Hematopoietic multipotent progenitor cell treated with erythropoietin and hydrocortisone succinate and interleukin-3 and kit ligand, for 17 days (in vitro differentiated cells): Measurements from ENCODE around the gene ACADVL.
"Not testable (repeated sequence)": the region's sequence is repeated elsewhere in the genome, so short reads cannot be mapped to it uniquely, and the experiment has no call there.

Source experiments
- DNase-seq: peaks from one replicate; pipeline ENCODE4 v3.0.0-alpha.2; 2015; ENCODE audit warnings: low spot score

The ACADVL gene

GRCh38 chr17:7219812-7220592 lies at the start of gene ACADVL, which contains the start of gene DLG4:
Gene ACADVL, plus strand, starts transcription at chr17:7219938. Its CDS starts 47 bp downstream, at chr17:7219985.
Gene DLG4, minus strand, starts transcription at chr17:7219836.
- peak; percentile 85 for DNase-seq

- not testable (repeated sequence) for DNase-seq
These were observed 47.1 kb upstream of the ACADVL start for GRCh38 chr17:7172522-7173191.

GRCh38 chr17:7173687-7174602 lies 45.8 kb upstream of the ACADVL start:
- DNase-seq = no peak

GRCh38 chr17:7174603-7175326 lies 45.0 kb upstream of the ACADVL start:
- no peak for DNase-seq

GRCh38 chr17:7175330-7175733 lies 44.4 kb upstream of the ACADVL start:
- DNase-seq = no peak

- DNase-seq = no peak
These were observed 43.5 kb upstream of the ACADVL start for GRCh38 chr17:7176107-7176840.

GRCh38 chr17:7176841-7177190 lies 42.9 kb upstream of the ACADVL start:
- no peak for DNase-seq

GRCh38 chr17:7177191-7177953 lies 42.4 kb upstream of the ACADVL start:
- DNase-seq = peak; percentile 13

GRCh38 chr17:7177954-7178477 lies 41.7 kb upstream of the ACADVL start:
- no peak for DNase-seq

- no peak for DNase-seq
These were observed 40.8 kb upstream of the ACADVL start for GRCh38 chr17:7178973-7179316.

- no peak for DNase-seq
These were observed 40.2 kb upstream of the ACADVL start, which contains the start of gene ASGR1 for GRCh38 chr17:7179317-7180254. Gene ASGR1, minus strand, starts transcription at chr17:7179370. Its CDS starts 807 bp downstream, at chr17:7178563.

- not testable (repeated sequence) for DNase-seq
These were observed 37.6 kb upstream of the ACADVL start for GRCh38 chr17:7182101-7182500.

GRCh38 chr17:7183433-7184090 lies 36.2 kb upstream of the ACADVL start:
- DNase-seq = no peak

- no peak for DNase-seq
These were observed 35.6 kb upstream of the ACADVL start for GRCh38 chr17:7184091-7184488.

- no peak for DNase-seq
These were observed 35.1 kb upstream of the ACADVL start for GRCh38 chr17:7184647-7185046.

- DNase-seq = no peak
These were observed 33.5 kb upstream of the ACADVL start for GRCh38 chr17:7186241-7186640.

- no peak for DNase-seq
These were observed 29.3 kb upstream of the ACADVL start for GRCh38 chr17:7190276-7190917.

GRCh38 chr17:7191069-7191468 lies 28.7 kb upstream of the ACADVL start:
- no peak for DNase-seq
